Superior temporal gyrus (tissue), 1 donor: ENCODE measurements around the gene SLC37A3.
"Not testable (repeated sequence)": the region's sequence is repeated elsewhere in the genome, so short reads cannot be mapped to it uniquely, and the experiment has no call there.

Source experiments
- DNase-seq: peaks from one replicate; pipeline ENCODE4 v3.0.0-alpha.2; 2016; ENCODE audit errors: extremely low spot score

SLC37A3 gene

DNA sequence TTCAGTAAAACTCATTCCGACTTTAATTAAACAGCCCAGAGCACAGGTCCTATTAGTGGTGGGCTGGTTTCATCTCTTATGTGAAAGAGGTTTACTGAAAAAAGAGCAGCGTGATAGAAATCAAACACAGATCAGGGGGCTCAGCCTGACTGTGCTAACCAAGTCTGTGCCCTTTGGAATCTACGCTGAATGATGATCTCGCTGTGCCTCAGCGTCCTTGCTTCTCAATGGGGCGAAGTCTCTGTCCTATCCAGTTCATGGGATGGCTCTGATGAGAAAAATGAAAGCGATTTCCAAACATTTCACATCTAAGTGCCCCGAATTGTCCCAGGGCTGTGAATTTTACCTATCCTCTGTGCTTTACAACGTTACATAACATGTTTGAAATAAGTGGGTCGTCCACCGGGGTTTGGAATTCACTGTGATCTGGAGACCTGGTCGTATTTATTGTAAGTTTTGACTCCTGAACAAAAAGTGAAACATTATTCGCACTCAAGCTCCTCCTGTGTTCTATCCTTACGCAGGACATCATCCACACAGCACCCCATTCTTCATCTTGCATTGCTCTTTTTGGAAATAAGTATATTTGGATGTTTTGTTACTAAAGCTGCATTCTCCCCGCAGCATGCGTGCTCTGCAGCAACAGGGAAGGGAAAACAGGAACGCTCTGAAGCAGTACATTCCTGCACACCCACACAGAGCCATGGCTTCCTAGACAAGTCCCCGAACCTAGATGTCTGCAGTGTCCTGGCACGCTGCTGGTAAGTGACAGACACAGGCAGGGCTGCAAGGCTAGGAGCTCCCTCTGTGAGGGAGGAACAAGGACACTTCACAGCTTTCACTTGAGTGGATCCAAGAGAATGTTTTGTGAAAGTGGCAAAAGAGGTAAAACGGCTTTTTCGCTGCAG lies 83.5 kb downstream of the SLC37A3 start:
- DNase-seq: peak; percentile 63

- no peak for DNase-seq
These were observed 86.0 kb downstream of the SLC37A3 start for GRCh38 chr7:140312141-140312846.

GRCh38 chr7:140311128-140311527 lies 87.2 kb downstream of the SLC37A3 start:
- DNase-seq: not testable (repeated sequence)

DNA sequence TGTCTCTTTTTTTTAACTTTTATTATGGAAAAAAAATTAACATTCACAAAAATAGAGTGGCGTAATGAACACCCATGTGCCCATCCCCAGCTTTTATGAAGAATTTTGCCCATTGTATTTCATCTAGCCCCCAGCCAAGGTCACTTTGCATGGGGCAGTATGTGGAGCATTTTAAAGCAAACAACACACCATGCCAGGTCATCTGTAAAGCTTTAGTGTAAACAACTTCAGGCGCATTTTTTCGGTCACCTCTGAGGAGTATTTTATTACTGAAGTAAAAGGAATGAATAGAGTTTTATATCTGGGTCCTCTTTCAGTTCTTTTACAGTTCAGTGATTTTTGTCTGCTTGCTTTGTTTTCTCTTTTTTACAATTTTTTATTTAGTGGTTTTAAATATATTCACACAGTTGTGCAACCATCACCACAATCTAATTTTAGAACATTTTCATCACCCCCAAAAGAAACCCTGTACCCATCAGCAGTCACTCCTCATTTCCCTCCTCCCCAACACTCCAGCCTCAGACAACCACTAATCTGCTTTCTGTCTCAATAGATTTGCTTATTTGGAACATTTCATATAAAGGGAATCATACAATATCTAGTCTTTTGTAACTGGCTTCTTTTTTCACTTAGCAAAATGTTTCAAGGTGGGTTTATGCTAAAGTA lies 87.9 kb downstream of the SLC37A3 start:
- DNase-seq: no peak

DNA sequence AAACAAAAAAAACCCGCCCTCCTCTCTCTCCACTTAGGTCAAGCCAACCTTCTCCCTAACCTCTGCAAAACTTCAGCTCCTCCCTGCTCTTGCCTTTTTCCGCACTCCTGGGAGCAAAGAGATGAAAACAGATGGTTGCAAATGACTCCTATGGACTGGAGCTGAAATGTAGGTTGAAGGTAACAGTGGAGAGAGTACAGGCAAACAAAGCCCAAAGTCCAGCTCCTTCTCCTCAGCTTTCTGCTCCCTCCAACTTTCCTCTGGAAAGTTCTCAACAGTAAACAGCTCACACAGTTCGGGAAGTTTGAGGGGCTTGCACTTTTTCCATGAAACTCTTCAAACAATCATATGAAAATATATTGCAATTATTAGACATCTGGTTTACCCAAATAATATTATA lies 90.3 kb downstream of the SLC37A3 start:
- DNase-seq: no peak

DNA sequence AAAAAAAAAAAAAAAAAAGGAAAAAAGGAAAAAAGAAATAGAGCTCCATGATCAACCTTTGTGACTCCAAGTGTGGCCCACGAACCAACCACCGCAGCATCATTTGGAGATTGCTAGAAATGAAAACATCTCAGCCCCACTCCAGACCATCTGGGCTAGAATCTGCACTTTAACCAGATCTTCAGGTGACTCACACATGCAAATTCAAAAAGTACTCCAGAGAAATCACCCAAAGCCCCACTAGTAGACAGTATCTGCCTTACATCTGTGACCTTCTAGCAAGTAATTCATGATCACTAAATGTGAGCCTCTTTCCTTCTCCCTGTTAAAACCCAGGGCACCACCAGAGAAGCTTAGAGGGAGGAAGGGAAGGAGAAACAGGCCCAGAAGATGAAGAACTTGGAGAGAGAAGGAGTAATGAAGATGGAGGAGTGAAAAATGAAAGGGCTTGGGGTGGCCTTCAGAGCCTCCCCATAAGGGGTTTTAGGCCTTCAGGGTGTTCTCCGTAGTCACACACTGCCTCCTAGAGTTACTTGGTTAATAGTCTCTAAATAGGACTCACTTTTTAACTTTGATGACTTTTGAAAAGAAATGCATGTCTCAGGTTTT lies 94.0 kb downstream of the SLC37A3 start:
- peak; percentile 44 for DNase-seq

- DNase-seq: no peak
These were observed 97.8 kb downstream of the SLC37A3 start for GRCh38 chr7:140300243-140301136.

GRCh38 chr7:140298213-140298612 lies 100.1 kb downstream of the SLC37A3 start:
- DNase-seq: no peak

DNA sequence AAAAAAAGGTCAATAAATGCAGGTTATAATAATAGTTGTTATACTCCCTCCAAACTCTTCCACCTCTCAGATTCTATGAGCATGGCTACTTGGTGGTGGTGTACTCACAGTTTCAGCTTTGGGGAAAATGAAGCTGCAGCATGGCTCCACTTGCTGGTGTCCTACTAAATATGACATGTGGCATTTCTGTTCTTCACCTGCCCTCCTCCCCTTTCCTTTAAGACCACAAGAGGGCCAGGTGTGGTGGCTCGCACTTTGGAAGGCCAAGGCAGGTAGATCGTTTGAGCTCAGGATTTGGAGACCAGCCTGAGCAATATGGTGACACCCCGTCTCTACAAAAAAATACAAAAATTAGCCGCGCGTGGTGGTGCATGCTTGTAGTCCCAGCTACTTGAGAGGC lies 101.1 kb downstream of the SLC37A3 start:
- DNase-seq: no peak

- DNase-seq: no peak
These were observed 103.0 kb downstream of the SLC37A3 start for GRCh38 chr7:140295224-140295738.

GRCh38 chr7:140294454-140294853 lies 103.9 kb downstream of the SLC37A3 start:
- DNase-seq: no peak

DNA sequence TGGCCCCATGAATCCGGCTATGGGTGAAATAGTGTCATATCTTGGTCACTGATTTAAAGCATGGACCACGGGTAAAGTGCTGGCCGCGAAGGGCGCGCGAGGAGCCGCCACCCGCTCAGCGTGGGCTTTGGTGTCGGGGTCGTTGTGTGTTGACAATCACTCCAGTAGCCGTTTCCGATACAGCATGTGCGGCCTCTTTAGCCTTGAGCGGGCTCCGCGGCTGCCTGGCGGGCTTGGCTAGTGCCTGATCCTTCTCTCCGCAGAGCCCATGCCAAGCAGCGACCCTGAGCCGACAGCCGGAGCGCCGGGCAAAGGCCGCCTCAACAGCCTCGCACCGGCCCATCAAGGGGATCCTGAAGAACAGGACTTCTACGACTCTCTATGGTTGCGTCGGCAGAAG lies 105.9 kb downstream of the SLC37A3 start:
- no peak for DNase-seq

- DNase-seq: no peak
These were observed 108.5 kb downstream of the SLC37A3 start for GRCh38 chr7:140289804-140290203.

DNA sequence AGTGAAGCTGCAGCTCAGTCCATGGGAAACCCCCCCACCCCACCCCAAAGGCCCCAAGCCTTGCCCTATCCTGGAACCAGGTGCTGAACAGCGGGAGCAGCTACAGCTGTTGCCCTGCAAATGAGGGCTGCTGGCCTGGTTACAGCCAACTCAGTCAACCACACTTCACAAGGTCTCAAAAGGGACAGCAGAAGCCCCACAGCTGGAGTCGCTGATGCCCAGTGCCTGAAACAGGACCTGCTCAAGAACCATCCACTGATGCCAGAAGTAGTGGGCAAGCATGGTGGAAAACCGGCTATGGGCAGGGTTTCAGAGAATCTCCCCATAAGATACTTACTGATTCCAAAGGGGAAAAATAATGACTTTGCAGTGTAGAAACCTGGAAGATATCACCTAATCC lies 110.3 kb downstream of the SLC37A3 start:
- DNase-seq: no peak

- DNase-seq: no peak
These were observed 112.4 kb downstream of the SLC37A3 start for GRCh38 chr7:140285938-140286337.

GRCh38 chr7:140284062-140284461 lies 114.3 kb downstream of the SLC37A3 start:
- no peak for DNase-seq
